HG03521 (cell line): ENCODE data around the gene DEF6.
"Not testable (repeated sequence)": the region's sequence is repeated elsewhere in the genome, so short reads cannot be mapped to it uniquely, and the experiment has no call there.

Experiments used
- ATAC-seq: cut with Tn5 transposase; IDR thresholded peaks from one replicate; pipeline ENCODE4 v1.9.1; 2021; ENCODE audit warnings: mild to moderate bottlenecking, moderate library complexity; ENCODE audit not compliant: unreplicated experiment

The DEF6 gene

DNA sequence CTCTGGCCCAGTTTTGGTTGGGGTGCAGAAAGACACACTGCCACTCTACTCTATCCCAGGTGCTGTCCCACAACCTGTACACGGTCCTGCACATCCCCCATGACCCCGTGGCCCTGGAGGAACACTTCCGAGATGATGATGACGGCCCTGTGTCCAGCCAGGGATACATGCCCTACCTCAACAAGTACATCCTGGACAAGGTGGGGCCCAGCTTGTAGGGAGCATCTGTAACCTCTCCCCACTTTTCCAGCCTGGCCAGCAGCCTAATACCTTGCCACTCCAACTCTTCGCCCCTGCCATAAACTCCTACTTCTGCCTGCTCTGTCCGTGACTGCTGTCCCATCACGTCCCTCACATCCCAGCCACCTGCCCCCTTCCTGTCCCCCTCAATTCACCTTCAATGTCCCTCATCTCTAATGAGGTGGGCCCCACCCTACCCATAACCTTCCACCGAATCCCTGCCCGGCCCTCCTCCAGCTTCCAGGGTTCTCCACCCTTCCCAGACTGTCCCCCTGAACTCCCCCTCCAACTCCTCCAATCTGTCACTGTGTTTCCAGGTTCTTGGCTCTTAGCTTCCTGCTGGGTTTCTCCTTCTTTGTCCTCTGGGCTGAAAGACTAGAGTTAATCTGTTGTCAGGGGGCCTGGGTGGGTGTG lies 12.1 kb downstream of the DEF6 start:
- no peak for ATAC-seq

DNA sequence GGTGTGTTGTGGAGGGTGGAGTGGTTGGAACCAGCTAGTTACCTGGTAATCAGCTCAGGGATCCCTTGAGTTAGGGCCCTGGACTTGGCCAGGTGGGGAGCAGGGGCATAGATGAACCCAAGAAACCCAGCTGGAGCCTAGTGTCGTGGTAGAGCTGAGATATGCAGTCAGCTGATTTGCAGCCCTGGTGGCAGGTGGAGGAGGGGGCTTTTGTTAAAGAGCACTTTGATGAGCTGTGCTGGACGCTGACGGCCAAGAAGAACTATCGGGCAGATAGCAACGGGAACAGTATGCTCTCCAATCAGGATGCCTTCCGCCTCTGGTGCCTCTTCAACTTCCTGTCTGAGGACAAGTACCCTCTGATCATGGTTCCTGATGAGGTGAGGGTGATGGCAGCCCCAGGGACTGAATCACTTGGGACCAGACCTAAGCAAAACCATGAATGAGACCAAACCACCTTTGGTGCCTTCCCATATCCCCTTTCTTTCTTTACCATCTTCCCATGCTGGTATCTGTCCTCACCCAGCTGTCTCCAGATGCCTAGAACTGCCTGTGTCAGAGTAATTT lies 12.7 kb downstream of the DEF6 start:
- ATAC-seq, result no peak

DNA sequence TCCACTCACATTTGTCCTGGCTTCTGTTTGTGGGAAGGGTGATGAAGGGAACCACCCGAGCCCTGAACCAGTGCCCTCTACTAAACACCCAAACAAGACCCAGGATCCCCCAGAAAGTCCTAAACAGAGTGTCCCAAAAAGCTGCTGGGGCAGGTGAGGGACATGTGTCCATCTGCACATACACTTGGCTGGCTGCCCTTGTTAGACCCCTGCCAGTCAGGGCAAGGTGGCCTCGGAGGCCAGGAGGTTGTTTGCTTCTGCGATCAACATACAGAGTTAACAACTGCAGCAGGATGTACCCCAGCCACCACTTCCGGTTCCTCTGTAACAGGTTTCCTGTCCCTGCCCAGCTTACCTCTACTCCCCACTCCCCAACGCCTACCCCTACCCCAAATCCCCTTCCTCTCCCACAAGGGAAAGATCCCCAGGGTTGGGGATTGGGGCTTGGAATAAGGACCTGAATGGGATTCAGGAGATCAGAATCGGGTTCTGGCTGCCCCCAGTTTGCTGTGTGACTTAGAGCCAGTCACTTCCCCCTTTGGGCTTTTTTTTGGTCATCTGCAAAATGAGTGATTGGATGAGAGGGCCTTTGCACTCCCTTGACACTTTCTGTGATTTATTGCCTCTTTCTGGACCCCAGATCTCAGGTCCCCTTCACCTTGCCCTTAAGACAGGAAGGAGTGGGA lies 13.9 kb downstream of the DEF6 start:
- ATAC-seq, result no peak

DNA sequence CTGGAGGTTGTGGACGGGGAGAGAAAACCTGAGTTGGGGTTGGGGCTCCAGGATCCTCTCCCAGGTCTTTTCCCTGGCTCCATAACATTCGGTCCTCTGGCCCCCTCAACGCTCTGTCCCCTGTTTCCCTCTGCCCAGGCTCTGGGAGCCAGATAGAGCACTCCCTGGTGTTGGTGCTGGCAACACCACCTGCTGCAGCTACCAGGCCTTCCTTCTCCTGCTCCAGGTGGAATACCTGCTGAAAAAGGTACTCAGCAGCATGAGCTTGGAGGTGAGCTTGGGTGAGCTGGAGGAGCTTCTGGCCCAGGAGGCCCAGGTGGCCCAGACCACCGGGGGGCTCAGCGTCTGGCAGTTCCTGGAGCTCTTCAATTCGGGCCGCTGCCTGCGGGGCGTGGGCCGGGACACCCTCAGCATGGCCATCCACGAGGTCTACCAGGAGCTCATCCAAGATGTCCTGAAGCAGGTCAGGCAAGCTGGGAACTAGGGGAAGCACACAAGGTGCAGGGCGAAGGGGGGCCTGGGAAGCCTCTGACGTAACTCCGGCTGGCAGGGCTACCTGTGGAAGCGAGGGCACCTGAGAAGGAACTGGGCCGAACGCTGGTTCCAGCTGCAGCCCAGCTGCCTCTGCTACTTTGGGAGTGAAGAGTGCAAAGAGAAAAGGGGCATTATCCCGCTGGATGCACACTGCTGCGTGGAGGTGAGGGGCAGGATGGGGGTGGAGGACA lies 14.6 kb downstream of the DEF6 start:
- no peak for ATAC-seq

DNA sequence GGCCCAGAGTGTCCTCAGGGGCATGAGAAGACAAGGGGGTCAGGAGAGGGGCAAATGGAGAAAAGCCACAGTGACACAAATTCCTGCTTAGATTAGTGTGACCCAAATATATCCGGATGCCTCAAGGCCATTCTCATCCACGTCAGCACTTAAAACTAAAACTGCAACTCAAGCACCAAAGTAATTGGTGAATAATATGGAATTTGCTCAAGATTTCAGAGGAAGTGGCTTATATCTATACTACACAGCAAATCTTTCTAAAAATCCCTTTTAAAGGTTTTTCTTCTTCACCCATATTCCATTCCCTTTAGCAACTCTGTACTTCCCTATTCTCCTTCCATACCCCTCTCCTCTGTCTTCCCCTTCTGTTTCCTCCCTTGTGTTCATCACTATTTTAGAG lies 15.2 kb downstream of the DEF6 start:
- no peak for ATAC-seq

DNA sequence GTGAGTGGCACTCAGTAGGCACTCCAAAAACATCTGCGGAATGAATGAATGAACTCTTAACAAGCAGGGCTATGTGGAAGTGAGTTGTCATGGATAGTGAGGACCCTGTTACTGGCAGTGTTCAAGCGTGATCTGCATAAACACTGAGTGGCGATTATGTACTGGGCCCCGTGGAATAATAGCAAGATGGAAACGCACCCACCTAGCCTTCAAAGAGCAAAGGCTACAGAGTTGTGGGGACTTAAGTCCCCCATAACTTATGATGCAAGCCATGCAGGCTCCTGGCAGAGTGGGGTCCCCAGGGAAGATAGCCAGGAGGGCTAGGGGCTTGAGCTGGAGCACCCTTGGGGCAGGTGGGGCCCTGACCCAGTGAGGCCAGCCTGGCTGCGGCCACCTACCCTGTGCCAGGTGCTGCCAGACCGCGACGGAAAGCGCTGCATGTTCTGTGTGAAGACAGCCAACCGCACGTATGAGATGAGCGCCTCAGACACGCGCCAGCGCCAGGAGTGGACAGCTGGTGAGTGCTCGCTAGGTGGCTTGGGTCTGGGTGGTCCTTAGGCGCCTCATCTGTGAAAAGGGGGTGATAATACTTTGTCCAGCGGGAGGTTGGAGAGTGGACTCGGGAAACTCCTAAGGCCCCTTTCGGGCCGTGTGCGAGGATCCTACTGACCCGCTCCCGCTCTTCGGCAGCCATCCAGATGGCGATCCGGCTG lies 20.0 kb downstream of the DEF6 start:
- no peak for ATAC-seq

DNA sequence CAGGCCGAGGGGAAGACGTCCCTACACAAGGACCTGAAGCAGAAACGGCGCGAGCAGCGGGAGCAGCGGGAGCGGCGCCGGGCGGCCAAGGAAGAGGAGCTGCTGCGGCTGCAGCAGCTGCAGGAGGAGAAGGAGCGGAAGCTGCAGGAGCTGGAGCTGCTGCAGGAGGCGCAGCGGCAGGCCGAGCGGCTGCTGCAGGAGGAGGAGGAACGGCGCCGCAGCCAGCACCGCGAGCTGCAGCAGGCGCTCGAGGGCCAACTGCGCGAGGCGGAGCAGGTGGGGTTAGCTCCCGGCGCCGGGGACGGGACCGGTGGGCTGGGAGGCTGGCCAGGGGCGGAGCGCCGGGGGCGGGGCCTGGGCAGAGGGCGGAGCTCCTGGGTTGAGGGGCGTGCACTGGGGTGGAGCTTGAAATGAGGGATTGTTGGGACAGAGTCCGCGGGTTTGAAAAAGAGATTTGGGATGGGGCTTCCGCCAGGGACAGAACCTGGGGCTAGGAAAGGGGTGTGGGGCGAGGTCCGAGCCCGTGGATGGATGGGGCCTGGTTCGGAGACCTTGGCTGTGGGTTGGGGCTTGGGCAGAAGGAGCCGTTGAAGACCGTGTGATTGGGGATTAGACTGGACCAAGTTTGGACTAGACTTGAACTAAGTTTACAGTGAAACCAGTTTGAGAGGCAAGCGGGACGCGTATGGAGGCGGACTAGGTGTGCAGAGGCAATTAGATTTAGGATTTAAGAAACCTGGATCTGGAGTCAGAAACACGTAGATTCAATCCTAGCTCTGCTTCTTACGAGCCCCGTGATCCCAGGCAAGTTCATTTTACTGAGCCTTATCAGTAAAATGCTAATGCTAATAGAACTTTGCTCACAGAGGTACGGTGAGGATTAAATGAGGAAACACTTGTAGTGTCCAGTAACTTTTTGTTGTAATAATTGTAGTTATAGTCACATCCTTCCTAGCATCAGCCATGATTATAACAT lies 20.9 kb downstream of the DEF6 start:
- no peak for ATAC-seq

DNA sequence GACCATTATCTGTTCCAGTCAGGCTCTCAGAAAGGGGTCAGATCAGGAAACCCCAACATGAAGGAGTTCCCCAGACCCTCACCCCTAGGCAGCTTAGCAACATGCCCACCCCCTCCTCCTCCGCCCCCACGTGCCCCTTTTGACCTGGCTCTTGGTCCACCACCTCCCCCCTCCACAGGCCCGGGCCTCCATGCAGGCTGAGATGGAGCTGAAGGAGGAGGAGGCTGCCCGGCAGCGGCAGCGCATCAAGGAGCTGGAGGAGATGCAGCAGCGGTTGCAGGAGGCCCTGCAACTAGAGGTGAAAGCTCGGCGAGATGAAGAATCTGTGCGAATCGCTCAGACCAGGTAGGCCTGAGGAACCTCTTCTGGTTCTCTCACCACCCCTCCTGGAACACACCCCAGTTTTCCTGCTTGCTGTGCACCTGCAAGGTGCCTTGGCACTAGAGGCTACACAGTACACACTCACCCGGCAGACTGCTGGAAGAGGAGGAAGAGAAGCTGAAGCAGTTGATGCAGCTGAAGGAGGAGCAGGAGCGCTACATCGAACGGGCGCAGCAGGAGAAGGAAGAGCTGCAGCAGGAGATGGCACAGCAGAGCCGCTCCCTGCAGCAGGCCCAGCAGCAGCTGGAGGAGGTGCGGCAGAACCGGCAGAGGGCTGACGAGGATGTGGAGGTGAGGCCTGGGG lies 21.9 kb downstream of the DEF6 start:
- ATAC-seq, result no peak

DNA sequence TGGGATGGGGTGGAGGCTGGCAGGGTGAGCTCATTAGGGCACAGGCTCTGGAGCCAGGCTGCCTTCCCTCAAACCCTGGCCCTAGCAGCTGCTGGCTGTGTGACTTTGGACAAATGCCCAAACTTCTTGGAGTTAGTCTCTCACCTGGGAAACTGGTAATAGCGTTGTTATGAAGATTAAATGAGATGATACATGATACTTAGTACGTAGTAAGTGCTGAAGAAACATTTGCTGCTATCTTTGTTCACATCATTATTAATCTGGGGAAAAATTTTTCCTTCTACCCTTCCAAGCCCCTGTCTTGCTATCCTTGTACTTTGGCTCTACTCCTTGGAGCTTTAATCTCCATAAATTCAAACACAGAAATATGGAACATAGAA lies 22.4 kb downstream of the DEF6 start:
- ATAC-seq, result no peak

DNA sequence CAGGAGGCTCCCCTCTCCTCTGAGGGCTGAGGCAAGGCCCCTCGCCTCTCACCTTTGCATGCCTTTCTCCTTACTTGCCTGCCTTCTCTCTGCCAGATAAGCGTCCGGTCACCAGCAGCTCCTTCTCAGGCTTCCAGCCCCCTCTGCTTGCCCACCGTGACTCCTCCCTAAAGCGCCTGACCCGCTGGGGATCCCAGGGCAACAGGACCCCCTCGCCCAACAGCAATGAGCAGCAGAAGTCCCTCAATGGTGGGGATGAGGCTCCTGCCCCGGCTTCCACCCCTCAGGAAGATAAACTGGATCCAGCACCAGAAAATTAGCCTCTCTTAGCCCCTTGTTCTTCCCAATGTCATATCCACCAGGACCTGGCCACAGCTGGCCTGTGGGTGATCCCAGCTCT lies 23.5 kb downstream of the DEF6 start:
- no peak for ATAC-seq

DNA sequence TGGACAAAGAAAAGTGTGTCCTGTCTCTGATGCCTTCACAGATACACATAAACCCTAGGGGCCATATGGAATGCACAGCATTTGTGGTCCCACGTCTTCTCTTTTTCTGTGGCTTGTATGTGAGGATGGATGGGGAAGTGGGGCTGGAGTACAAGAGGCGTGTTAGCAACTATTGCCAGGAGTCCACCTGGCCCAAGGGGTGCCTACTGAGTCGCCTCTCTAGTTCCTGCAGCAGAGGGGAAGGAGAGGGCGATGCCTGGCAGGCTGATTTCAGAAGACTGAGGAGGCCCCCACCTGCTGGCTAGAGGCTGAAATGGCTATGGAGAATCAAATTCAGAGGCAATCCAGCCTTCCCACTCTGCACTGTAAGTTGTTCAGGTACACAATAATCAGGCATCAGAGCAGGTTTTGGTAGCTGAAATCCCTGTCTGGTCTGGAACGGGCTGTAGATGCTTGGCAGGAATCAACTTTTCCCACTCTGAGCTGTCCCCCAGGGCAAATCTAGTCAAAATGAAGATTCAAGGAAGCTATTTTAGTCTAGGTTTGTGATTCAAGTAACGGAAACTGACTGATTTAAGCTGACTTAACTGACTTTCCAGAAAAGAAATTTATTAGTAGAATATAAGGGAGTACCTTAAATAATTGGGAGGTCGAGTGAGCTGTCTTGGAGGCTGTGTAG lies 29.9 kb downstream of the DEF6 start:
- no peak for ATAC-seq

DNA sequence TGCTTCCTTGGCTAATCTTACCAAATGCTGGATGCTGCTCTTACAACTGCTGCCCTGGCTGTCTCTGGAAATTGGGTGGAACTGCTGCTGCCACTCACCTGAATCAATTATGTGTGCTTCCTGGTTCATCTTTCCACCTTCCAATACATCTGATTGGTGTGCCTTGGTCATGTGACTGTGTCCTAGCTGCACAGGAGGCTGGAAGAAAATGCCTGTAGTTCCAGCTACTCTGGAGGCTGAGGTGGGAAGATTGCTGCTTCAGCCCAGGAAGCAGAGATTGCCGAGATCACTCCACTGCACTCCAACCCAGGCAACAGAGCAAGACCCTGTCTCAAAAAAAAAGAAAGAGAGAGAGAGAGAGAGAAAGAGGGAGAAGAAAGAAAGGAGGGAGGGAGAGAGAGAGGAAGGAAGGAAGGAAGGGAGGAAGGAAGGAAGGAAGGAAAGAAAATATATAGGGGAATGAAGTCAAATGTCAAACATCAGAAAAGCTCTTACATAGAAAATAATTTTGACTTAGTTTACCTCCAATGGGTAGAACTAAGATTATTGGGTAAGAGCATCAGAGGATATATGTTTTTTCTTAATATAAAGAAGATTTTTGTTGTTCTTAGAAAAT lies 30.6 kb downstream of the DEF6 start:
- no peak for ATAC-seq

DNA sequence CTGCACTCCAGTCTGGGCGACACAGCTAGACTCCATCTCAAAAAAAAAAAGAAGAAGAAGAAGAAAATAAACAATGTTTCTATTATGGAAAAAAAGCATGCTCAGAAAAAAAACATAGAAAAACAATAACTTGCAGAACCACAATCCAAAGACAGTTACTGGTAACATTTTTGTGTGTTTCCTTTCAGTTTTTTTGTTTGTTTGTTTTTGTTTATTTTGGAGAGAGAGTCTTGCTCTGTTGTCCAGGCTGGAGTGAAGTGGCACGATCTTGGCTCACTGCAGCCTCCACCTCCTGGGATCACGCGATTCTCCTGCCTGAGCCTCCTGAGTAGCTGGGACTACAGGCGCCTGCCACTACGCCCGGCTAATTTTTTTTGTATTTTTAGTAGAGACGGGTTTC lies 31.3 kb downstream of the DEF6 start:
- not testable (repeated sequence) for ATAC-seq

DNA sequence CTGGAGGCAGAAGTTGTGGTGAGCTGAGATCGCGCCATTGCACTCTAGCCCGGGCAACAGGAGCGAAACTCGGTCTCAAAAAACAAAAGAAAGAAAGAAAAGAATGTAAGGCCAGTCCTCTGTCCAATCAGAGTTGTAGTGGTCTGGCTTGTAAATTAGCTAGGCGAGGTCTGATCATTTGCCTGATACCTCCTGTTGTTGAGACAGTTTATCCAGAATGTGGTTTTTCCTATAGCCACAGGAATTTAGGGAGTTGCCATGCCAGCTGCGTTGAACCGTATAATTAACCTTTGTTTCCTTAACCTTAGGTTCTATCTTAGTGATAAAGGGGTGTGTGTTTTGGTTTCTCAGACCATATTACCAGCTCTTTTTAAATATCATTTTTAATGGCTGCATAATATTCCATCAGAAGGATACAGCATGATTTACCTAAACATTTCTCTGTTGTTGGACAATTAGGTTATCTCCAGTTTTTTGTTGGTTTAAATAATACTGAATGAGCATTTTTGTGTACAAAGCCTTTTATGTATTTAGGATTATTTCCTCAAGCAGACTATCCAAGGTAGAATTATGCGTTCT lies 33.0 kb downstream of the DEF6 start:
- ATAC-seq, result no peak

DNA sequence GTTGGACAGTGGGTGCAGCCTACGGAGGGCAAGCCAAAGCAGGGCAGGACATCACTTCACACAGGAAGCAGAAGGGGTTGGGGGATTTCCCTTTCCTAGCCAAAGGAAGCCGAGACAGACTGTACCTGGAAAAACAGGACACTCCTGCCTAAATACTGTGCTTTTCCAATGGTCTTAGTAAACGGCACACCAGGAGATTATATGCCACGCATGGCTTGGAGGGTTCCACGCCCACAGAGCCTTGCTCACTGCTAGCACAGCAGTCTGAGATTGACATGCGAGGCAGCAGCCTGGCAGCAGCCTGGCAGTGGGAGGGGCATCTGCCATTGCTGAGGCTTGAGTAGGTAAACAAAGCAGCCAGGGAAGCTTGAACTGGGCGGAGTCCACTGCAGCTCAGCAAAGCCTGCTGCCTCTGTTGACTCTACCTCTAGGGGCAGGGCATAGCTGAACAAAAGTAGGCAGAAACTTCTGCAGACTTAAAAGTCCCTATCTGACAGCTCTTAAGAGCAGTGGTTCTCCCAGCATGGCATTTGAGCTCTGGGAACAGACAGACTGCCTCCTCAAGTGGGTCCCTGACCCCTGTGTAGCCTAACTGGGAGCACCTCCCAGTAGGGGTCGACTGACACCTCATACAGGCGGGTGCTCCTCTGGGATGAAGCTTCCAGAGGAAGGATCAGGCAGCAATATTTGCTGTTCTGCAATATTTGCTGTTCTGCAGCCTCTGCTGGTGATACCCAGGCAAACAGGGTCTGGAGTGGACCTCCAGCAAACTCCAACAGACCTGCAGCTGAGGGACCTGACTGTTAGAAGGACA lies 34.7 kb downstream of the DEF6 start:
- ATAC-seq, result not testable (repeated sequence)

DNA sequence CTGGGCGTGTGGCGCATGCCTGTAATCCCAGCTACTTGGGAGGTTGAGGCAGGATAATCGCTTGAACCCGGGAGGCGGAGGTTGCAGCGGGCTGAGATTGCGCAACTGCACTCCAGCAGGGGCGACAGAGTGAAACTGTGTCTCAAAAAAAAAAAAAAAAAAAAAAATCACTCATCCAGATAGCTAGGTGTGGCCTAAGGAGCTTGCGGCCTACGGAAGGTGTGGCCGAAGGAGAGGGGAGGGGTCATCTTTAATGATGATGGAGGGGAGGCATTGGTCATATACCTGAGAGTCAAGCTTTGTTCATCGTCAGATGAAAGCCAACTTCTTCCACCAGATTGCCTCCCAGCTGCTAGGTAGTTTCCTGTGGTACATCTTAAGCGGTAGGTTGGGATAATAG lies 43.9 kb downstream of the DEF6 start:
- no peak for ATAC-seq
